Fibroblast of skin of back (primary cell): Measurements from ENCODE around the gene HRH4.

ENCODE experiments used
- DNase-seq: peaks from one replicate; pipeline ENCODE4 v3.0.0-alpha.2; 2013

Gene HRH4

DNA sequence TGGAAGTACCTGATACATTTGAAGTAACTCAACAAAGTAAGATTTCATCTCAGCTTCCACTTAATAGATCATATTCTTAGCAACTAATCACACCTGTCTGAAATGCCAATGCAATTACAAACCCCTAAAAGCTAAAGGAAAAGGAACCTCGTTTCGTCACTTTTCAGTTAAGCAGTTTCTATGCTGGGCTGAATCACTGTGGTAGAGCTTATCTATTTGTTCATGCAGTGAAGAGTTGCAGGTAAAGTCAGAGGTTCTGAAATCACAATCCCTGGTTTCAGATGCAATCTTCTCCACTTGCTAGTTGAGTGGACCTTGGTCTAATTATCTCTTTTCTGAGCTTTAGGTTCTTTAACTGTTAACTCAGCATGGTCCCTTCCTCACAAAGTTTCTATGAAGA is 6.3 kb downstream of the HRH4 start:
- no peak for DNase-seq

DNA sequence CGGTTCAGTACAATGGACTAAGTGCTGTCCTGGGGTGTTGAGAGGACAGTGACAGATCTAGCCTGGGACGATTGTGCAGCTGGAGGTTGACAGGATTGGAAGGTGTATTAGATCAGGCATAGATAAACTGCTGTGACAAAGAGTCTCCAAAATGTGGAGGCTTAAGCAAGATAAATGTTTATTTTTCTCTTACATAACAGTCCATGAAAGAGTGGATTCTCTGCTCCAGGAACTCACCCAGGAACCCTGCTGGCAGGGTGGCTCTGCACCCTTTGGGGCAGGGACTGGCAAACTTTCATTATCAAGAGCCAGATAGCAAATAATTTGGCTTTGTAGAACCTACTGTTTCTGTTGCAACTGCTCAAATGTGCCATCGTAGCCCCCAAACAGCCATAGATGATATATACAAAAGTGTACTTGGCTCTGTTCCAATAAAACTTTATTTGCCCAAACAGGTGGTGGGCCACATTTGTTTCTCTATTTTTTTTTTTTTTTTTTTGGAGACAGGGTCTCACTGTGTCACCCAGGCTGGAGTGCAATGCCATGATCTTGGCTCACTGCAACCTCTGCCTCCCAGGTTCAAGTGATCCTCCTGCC is 9.7 kb downstream of the HRH4 start:
- DNase-seq = no peak

DNA sequence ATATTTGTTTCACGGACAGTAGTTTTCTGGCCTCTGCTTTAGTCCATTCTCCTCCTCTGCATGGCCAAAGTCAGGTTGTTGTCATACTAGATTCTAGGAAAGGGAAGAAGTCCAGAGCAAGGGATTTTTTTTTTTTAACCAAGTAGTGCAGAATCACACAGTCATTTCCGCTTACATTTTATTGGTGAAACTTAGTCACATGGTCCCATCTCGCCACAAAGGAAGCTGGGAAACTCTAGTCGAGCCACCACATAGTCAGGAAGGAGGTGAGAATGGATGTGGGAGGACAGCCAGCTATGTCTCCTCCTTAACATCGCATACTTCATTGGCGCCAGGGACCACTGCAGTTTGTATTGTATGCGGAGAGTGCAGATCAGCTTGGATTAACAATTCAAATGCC is 10.4 kb downstream of the HRH4 start:
- DNase-seq = no peak

DNA sequence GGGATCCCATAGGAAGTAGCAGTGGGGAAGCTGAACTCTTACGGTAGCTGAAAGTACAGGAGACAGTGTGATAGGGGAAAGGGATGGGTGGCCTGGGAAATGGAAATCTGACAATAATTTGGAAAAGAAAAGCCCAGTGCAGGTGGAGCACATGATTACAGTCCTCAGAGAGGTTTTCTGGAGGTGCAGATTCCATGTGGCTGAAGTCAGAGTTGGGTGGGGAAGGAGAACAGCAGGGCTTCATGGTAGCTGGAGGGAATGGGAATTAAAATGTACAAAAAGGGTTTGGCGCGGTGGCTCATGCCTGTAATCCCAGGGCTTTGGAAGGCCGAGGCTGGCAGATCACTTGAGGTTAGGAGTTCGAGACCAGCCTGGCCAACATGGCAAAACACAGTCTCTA is 12.2 kb downstream of the HRH4 start:
- DNase-seq = no peak

DNA sequence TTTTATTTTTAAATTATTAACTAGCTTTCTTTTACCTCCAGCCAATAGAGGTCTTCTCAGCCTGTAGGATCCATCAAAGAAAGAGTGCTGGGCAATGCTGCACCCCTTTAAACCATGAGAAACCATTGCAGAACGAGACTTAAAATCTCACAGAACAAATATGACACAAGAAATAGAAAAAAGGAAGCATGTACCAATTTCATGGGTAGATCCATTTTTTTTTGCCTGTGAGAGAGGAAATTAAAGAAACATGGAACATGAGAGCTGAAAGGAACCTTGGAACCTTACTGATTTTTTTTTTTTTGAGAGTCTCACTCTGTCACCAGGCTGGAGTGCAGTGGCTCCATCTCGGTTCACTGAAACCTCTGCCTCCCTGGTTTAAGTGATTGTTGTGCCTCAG is 14.0 kb downstream of the HRH4 start:
- no peak for DNase-seq

DNA sequence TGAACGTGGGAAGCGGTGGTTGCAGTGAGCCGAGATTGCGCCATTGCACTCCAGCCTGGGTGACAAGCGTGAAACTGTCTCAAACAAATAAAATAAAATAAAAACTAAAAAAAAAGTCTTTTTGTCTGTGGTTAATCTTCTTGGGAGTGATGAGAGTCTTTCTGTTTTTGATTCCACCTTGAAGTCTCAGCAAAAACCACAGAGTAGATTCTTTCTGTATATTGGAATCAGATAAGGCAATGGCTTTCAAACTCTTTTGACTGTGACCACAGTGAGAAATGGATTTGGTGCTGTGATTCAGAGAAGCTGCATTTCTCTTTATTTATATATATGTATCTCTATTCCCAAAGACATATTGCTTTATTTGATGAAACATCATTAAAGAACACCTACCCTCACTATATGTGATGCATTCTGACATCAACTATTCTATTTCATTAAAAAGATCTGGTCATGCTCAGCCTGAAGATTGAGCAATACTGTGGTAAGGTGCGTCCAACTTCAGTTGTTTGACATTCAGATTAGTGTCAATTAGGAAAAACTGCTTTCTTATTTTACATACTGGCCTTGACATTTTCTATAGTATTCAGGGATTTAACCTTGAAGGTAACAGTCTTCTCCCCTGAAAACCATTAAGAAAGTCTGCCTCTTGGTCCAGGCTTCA is 15.6 kb downstream of the HRH4 start:
- no peak for DNase-seq

DNA sequence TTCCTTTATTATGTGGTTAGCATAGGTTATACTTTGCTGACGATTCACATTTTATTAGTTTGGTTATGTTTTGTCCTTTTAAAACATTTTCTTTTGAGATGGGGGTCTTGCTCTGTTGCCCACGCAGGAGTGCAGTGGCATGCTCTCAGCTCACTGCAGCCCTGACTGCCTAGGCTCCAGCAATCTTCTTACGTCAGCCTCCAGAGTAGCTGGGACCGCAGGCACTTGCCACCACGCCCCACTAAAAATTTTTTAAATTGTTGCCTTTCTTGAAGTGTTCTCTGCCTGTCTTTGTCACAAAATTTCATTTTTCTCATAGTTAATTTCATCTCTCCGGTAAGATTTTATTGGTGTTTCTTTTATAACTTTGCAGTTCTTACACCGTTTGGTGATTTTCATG is 18.9 kb downstream of the HRH4 start:
- DNase-seq = no peak

DNA sequence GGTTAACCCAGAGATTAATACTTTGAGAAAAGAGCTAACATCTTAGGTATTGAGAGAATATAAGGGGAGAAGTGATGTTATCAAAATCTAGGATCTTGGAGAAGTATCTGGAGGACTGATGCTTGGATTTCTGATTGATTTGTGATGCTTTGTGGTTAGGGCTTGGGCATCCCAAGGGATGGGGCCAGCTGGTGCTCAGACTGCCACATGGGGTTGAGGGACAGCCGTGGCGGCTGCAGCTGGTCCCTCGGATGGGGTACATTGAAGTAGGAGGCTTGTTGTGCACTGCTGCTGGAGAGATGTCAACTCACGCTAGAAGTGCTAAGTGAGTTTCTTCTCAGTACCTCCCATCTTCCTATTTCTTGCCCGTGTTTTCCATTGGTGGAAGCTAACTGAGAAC is 22.4 kb downstream of the HRH4 start:
- no peak for DNase-seq

DNA sequence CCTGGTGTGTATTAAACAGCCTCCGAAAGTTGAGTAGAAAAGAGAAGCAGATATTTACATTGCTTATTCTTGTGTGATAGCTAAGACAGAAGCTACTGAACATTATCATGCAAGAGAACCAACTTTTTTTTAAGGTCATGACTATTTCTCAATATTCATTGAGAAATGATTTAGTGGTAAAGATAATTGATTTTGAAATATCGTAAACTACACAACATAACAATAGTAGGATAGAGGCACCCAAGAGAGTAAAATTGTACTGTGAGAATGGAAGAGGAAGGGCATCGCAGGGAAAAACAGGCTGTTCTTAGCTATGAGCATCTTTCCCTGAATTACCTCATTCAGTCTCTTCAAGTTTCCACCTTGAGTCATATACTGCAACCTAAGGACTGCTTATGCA is 25.2 kb downstream of the HRH4 start:
- no peak for DNase-seq

DNA sequence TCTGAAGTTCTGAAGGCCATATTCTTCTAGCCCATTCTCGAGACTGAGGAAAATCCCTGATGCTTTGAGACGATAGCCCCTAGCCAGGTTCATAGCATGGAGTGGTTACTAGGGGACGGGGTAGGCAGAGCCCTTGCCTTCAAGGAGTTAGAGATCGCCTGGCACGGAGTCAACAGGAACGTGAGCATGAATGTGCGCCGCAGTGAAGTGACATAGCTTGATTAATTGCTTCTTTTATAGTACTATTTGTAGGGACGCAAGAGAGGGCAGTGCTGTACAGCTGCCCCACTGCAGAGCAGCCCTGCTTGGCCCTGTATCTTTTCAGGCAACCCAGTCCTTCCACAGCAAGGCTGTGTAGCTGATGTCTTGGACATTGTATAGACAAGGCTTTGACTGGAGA is 26.2 kb downstream of the HRH4 start:
- DNase-seq = no peak

DNA sequence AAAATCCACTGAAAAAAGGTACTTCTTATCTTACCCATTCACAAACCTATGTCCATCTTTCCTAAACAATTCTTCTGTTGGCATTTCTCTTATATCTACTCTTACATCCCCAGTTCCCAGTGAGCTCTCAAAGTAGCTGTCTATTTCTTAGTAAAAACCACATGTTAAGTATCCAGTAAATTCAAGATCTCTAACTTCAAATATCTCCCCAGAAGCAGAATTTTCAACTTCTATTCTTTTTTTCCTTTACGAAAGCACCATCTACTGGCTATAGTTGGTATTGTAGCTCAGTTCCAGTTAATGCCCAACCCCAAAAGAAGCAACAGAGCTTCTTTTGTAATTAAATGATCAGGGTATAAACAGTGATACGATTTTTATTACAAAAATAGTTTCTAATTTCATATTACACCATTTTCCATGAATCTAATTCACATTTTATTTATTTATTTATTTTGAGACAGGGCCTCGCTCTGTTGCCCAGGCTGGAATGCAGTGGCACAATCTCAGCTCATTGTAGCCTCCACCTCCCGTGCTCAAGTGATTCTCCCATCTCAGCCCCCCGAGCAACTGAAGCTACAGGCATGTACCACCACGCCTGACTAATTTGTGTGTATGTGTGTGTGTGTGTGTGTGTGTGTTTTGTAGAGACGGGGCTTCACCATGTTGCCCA is 28.5 kb downstream of the HRH4 start:
- peak; percentile 43 for DNase-seq

DNA sequence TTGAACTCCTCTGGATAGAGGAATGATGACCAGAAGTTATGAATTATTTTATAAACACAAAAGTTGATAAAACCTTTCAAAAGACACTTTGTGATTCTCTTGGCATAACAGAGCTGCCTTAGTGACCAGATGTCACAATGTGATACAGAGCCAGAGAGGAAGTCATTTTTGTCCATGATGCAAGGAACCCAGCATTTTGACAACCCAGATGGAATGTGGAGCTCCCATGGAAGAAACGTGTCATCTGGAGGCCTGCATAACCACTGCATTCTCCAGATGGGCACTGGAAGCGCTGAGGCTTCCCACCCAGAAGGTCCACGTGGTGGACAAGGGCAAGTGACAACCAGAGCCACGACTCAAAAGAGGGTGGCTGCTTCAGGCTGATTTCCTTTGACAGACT is 30.1 kb downstream of the HRH4 start:
- peak; percentile 75 for DNase-seq

DNA sequence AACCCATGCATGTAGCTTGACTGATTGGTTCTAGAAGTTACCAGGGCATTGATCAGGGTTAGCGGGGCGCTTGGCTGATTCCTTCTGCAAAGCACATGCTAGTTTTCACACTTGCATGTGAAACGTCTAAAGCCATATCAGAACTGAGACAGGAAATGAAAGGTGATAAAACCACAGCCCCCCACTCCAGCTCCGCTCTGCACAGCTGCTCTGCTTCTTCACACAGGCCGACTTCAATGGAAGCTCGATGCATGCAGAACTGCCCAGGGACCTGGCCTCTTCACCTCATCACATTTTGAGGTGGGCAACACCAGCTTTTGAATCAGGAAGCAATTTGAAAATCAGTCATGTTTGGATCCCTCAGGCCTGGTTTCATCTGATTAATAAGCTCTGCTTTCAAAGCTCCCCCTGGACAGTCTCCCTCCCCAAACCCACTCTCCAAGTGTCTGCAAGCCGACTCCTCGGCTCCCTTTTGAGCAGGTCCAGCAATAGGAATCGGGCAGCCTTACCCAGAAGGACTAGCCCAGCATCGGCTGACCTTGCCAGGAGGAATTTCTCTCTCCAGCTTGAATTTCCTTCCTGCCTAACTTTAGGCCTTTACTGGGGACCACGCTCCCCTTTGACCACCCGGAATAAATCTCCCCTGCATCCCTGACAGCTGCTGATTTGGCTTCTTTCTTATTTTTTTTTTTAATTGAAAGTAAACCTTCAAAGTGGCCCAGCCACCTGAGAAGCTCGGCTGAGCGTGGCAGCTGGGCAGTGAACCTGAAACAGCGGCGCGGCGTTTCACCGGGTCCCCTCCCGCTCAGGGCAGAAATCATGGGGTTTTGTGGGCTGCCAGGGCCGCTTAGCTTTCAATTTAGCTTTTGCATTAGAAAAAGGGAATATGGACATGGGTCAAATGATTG is 31.7 kb downstream of the HRH4 start:
- no peak for DNase-seq

DNA sequence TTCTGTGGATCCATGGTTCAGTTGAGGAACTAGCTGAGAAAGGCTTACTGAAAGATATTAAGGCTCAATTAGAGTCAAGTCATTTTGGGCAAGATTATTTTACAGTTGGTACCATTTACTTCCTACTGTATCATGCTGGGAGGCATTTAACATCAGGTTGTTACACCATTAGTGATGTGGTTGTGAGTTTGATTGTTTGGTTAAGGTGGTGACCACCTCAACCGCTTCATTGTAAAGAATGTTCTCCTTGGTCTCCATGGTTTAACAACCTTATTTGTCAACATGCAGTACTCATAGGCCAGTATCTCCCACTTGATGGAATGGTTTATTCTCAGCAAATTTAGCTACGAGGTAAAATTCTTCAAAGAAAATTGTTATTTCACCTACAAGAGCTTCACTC is 34.1 kb downstream of the HRH4 start:
- DNase-seq = no peak

DNA sequence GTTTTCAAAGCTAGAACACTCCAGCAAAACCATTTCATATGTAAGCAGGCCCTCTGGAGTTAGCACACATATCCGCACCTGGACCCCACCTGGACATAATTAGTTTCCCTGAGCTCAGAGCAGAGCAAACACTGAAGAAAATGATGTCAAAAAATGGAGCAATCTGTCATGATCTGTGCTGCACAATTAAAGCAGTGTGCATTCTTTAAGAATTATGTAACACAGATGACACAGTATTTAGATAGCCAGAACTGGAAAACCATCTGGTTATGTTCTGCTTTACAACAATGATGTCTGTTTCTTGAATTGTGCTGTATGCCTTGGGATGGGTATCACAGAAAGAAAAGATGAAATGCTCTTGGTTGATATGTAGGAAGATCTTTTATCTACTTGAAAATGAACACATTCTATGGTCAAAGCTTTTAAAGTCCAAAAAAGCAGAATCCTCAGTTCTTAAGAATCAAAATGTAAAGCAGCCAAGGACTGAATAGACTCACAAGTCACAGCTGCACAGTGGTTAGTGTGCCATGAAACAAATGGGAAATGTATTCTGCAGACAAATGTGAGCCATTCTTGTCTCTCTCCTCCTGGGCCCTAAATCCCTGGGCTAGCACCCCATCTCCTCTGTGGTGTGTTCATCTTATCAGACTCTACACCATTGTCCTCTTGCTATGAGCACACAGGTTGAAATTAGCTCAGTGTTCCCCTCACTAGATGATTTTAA is 36.8 kb downstream of the HRH4 start:
- peak; percentile 62 for DNase-seq

DNA sequence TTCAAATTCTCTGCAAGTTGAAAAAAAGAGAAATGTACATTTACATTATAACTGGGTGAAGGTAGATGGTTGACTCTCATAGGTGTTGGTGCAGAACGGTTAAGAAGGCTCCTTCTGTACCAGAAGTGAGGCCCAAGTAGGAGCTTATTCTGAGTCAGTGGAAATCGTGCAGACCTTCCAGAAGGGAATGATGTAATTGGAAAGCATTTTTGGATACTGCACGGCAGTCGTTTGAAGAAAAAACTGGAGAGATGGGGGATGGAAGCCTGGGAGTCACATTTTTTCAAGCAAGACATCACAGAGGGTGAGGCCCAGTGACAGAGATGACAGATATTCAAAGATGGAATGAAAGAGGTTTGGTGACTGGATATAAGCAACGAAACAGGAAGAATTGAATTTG is 39.4 kb downstream of the HRH4 start:
- peak; percentile 79 for DNase-seq

DNA sequence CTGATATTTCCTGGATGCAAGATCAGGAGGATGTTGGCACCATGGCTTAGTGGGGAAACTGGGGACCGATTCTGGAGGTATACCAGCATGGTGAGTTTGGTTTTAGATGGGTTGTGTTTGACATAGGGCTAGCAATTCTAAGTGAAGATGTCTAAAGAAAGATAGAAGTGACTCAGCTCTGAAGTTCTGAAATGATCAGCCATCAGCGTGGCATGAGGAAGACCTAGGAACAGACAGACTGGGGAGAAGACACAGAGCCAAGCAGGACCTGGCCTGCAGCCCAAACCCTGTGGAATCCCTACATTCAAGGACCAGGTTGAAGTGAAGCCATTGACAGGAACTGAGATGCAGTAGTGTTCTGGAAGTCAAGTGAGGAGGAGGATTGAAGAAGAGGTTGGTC is 39.8 kb downstream of the HRH4 start:
- DNase-seq = peak; percentile 16

DNA sequence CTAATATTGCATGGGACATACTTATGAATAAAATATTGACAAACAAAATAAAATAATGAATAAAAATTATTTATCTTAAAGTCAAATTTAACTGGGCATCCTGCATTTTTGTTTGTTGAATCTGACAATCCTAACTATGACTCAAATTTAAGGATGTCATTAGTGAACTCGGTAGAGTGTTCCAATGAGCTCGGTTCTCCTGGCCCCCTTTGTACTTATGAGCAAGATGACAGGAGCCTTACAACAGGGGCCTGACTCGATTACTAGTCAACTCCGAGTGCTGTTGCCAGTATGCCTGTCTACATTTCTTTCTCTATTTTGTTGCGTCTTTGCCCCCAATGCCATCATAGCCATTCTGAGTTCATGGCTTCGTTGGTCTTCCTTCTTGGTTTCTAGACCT is 40.3 kb downstream of the HRH4 start:
- DNase-seq = no peak

DNA sequence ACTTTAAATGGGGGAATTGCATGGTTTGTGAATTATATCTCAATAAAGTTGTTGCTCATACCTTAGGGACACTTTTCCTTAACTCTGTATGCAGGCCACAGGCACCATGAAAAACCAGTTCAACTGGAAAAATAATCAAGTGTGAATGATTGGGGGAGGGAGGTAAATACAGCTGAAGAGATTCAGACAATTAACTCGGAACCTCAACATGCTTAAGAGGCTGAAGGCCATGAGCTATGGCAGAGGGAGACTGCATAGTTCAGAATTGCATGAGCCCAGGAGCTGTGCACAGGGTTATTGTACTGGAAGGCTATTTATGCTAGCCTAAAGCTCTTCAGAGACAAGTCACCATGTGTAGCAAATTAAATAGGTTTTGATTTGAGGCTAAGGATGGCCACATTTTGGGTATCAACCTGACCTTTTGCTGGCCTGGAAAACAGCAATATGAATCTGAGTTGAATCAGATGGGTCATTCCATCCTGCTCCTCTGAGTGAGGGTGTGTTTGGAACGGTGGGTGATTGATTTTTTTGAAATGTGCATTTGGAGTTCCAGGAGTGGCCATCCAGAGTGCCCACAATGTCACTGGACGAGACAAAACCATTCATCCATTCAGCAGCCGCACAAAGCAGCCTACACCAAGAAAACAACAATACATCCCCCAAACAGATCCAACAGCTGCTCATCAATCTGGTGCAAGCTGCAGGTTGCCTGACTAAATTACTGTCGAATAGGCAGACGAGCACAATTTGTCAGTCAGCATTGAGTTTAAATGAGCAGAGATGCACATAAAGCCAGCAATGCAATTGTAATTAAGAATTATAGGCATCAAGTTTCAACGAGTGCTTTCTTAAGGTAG is 42.5 kb downstream of the HRH4 start:
- DNase-seq = no peak

DNA sequence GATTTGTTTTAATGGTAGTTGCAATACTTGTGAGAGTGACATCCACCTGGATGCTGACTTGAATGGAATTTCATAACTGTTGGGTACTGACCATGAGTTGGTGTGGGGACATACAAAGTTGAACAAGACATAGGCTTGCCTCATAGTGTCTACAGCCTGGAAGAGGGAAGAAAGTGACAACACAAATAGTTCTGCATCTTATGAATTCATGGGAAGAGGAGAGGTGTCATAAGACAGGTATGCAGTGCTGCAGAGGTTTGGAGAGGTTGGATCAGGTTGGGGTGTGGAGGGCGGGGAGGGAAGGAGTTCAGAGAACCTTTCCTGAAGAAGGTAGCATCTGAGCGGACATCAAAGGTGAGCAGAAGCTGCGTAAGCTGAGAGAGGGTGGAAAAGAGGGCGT is 44.0 kb downstream of the HRH4 start:
- DNase-seq = no peak

DNA sequence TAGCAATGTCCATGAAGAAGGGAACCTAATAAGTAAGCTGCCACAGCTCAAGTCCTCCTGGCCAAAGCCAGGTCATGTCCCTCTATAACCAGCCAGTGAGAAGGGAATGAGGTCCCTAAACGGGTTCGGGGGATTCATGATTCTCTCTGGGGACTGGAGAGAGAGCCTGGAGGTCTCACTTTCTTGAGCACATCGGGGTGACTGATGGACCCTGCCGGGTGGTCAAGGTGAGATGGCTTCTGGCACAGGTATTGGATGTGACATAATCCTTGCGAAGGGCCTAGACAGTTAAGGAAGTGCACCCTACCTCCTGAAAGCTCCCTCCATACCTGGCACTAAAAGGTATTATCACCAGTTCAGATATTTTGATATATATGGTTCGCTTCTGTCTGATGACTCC is 45.7 kb downstream of the HRH4 start:
- no peak for DNase-seq

DNA sequence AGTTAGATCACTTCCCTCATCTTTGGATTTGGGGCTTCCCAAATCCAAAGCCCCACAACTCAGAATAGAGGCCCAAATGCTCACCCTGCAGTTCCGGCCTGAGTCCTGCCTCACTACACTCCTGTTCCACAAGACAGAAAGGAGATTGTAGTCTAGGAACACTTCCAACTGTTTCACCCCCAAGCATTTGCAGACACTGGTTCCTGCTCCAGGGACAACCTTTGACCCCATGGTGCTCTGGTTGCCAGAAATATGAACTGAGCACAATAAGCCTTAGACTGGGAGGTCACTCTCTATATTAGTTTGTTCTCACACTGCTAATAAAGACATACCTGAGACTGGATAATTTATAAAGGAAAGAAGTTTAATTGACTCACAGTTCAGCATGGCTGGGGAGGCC is 49.0 kb downstream of the HRH4 start:
- DNase-seq = no peak
